ENCODE results near the gene DCAF6. TPM values are rescaled to one million over a fixed set of nuclear protein-coding genes. Genes with fewer than 3 reads are reported as not detected.

The DCAF6 gene
- total and polyA plus RNA-seq, 2 experiments from 2014 or later, result 52.0 to 92.7 TPM

DNA sequence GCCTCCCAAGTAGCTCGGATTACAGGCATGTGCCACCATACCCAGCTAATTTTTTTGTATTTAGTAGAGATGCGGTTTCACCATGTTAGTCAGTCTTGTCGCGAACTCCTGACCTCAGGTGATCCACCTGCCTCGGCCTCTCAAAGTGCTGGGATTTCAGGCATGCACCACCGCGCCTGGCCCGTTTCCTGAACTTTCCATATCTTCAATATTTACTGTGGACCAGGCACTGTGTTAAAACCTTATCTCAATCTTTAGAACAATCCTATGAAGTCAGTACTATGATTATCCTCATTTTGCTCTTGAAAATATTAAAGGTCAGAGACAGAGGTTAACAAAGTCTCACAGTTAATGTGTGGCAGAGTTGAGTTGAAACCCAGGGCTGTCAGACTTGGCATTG is 20.9 kb upstream of the DCAF6 start:
- Histone ChIP-seq H3K27me3 (no peaks in the 10 kb centered on the region), H3K36me3 (peaks cover 22% of the 10 kb centered on the region), H3K27ac (no peak overlapping the region), H3K9me3 (ENCODE audit: low read depth) (no peaks in the 10 kb centered on the region), H3K4me1 (ENCODE audit: low read depth) (no peaks in the 10 kb centered on the region), H3K4me3 (no peak overlapping the region)
- no peak for DNase-seq (ENCODE audit: low read depth in 1 of 2, low spot score in 1 of 2)
- TF ChIP-seq, protein P1, sequence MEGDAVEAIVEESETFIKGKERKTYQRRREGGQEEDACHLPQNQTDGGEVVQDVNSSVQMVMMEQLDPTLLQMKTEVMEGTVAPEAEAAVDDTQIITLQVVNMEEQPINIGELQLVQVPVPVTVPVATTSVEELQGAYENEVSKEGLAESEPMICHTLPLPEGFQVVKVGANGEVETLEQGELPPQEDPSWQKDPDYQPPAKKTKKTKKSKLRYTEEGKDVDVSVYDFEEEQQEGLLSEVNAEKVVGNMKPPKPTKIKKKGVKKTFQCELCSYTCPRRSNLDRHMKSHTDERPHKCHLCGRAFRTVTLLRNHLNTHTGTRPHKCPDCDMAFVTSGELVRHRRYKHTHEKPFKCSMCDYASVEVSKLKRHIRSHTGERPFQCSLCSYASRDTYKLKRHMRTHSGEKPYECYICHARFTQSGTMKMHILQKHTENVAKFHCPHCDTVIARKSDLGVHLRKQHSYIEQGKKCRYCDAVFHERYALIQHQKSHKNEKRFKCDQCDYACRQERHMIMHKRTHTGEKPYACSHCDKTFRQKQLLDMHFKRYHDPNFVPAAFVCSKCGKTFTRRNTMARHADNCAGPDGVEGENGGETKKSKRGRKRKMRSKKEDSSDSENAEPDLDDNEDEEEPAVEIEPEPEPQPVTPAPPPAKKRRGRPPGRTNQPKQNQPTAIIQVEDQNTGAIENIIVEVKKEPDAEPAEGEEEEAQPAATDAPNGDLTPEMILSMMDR (IDR thresholded peaks at IDR 0.05; ENCODE audit: low read depth, low read length), result no peak

DNA sequence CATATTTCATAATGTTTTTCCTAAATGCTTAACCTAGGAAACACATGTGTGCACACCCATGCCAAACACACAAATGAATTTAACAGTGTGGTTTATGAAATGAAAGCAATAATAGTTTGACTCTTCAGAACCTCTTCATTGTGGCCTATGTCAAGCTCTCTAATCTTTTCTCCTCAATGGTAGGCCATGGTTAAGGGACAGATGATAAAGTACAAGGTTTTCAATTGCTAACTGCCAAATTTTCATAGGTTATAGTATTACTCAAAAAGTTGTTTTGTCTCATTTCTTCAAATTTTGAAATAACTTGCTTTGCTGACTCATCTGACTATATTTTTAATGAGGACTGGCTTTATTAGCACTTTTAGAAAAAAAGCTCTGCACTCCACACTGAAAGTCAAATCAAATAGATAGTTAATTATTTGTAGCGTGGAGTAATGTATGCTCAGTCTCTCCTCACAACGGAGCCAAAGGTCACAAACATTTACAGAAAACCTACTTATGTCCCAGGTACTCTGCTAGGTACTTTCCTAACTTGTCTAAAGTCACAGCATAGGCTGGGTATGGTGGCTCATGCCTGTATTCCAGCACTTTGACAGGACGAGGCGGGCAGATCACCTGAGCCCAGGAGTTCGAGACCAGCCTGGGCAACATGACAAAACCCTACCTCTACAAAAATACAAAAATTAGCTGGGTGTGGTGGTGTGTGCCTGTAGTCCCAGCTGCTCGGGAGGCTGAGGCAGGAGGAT is 19.5 kb upstream of the DCAF6 start:
- Histone ChIP-seq H3K4me3 (no peak overlapping the region), H3K4me1 (ENCODE audit: low read depth) (peaks cover 1% of the 10 kb centered on the region), H3K27ac (no peak overlapping the region), H3K9me3 (ENCODE audit: low read depth) (no peaks in the 10 kb centered on the region), H3K36me3 (peaks cover 22% of the 10 kb centered on the region), H3K27me3 (no peaks in the 10 kb centered on the region)
- DNase-seq (ENCODE audit: low read depth in 1 of 2, low spot score in 1 of 2), result no peak
- TF ChIP-seq, protein P1 (IDR thresholded peaks at IDR 0.05; ENCODE audit: low read depth, low read length), result no peak

DNA sequence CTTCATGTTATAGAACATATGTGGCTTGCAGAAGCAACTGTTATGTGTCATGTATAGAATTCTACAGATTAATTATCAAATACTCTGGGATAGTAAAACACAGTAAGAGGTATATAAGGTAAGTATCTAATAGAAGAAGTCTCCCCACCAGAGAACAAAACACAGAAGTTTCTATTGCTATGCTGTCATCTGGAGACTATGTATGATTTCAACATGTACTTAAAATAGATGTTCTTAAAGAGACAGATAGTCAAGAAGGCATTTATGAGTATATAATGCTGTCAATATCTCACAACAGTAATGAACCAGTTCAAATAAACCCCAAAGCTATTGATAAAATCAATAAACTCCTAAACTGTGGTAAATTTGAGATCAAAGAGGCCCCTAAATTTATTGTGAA is 14.5 kb upstream of the DCAF6 start:
- H3K4me3 ChIP-seq, result no peak overlapping the region
- H3K36me3 ChIP-seq, result peaks cover 21% of the 10 kb centered on the region
- TF ChIP-seq, protein P1 (IDR thresholded peaks at IDR 0.05; ENCODE audit: low read depth, low read length), result no peak
- H3K27me3 ChIP-seq, result no peaks in the 10 kb centered on the region
- H3K4me1 ChIP-seq (ENCODE audit: low read depth), result peaks cover 6% of the 10 kb centered on the region
- H3K27ac ChIP-seq, result no peak overlapping the region
- H3K9me3 ChIP-seq (ENCODE audit: low read depth), result no peaks in the 10 kb centered on the region
- peak in 1 of 2 donors; percentile 41 for DNase-seq (ENCODE audit: low read depth in 1 of 2, low spot score in 1 of 2)

DNA sequence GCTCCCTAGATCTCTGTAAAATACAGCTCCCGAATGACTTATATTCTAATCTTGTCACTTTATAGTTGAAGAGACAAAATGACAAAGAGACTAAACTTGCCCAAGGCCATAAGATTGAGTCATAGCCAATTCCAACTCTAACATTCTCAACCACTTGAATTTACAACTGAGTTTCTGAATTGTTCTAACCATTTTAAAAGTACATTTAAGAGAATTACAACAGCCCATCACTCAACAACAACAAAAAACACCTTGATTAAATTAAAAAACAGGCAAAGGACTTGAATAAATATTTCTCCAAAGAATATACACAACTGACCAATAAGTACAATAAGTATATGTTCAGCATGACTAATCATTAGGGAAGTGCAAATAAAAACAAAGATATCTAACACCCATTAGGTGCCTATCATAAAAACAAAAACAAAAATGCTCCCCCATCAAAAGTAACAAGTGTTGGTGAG is 13.8 kb upstream of the DCAF6 start:
- H3K9me3 ChIP-seq (ENCODE audit: low read depth), result no peaks in the 10 kb centered on the region
- H3K27ac ChIP-seq, result no peak overlapping the region
- no peak overlapping the region for H3K4me3 ChIP-seq
- TF ChIP-seq, protein P1 (IDR thresholded peaks at IDR 0.05; ENCODE audit: low read depth, low read length), result no peak
- DNase-seq (ENCODE audit: low read depth in 1 of 2, low spot score in 1 of 2), result no peak
- H3K4me1 ChIP-seq (ENCODE audit: low read depth), result peaks cover 6% of the 10 kb centered on the region
- no peaks in the 10 kb centered on the region for H3K27me3 ChIP-seq
- H3K36me3 ChIP-seq, result peaks cover 20% of the 10 kb centered on the region

DNA sequence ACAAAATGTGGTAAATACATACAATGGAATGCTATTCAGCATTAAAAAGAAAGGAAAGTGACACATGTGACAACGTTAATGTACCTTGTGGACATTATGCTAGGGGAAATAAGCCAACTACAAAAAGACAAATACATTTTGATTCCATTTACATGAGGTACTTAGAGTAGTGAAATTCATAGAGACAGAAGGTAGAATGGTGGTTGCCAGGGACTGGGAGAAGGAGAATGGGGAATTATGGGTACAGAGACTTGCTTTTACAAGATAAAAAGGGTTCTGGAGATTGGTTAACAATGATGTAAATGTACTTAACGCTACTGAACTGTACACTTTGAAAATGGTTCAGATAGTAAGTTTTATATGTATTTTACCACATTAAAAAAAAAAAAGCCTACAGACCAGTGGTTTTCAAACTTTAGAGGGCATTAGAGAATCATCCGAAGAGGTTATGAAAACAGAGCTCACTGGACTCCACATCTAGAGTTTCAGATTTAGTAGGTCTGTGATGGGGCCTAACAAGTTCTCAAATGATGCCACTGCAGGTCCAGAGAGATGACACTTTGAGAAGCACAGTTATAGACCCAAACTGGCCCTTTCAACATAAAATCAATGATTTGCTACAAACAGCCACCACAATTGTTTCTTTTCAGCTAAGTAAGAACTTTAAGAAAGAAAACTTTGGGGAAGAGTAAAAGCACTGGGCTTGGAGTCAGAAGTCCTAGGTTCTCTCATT is 13.0 kb upstream of the DCAF6 start:
- Histone ChIP-seq H3K27me3 (no peaks in the 10 kb centered on the region), H3K4me3 (no peak overlapping the region), H3K36me3 (peaks cover 15% of the 10 kb centered on the region), H3K27ac (no peak overlapping the region), H3K9me3 (ENCODE audit: low read depth) (no peaks in the 10 kb centered on the region), H3K4me1 (ENCODE audit: low read depth) (peaks cover 6% of the 10 kb centered on the region)
- TF ChIP-seq, protein P1 (IDR thresholded peaks at IDR 0.05; ENCODE audit: low read depth, low read length), result no peak
- no peak for DNase-seq (ENCODE audit: low read depth in 1 of 2, low spot score in 1 of 2)

Measured in cardiac muscle cell (in vitro differentiated cells and primary cell).